ENCODE data around the gene TERT.
"Not testable (repeated sequence)": the region's sequence is repeated elsewhere in the genome, so short reads cannot be mapped to it uniquely, and the experiment has no call there.

- not testable (repeated sequence) for TF ChIP-seq EP300, CTCF (IDR thresholded peaks at IDR 0.05)
Observed at GRCh38 chr5:1283729-1284041, 11.2 kb downstream of the TERT start.

Measured in gastroesophageal sphincter (tissue), 3 donors.